ENCODE results near the gene TM9SF4. TPM values are rescaled to one million over a fixed set of nuclear protein-coding genes. Genes with fewer than 3 reads are reported as not detected.
A peak's percentile ranks its signal among the peaks of the same experiment; 100 is the strongest.

TM9SF4 gene
- total and polyA plus RNA-seq, 5 donors, result 20.2 to 42.5 (median 34.3) TPM

DNA sequence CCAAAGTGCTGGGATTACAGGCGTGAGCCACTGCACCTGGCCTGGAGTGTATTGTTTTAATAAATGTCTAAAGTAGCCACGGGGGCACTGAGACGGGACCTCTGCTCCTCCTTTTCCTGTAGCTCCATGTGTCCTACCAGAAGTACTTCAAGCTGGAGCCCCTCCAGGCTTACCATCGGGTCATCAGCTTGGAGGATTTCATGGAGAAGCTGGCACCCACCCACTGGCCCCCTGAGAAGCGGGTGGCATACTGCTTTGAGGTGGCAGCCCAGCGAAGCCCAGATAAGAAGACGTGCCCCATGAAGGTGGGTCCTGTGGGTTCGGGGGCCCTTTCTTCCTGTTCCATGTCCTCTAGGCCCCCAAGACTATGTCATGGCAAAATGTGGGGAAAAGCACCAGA is 105.6 kb downstream of the TM9SF4 start:
- Histone ChIP-seq H3K9me3 (ENCODE audit: control insufficient read depth, low read length) (no peaks in the 10 kb centered on the region), H3K4me3 (ENCODE audit: low read length) (no peak overlapping the region), H3K27me3 (ENCODE audit: control insufficient read depth, insufficient read depth) (no peaks in the 10 kb centered on the region), H3K27ac (ENCODE audit: low read length) (no peak overlapping the region), H3K4me1 (ENCODE audit: control insufficient read depth, insufficient read depth, low read length) (peaks cover 3% of the 10 kb centered on the region)
- 81% methylated on average over 8 of the region's 8 CpGs for WGBS
- DNase-seq (no peak), ATAC-seq (no peak)
- intact Hi-C loops (cut with DNase I), result no loop called here

GRCh38 chr20:32215729-32216128 is 106.2 kb downstream of the TM9SF4 start:
- DNase-seq (no peak), ATAC-seq (no peak)
- no peaks in the 10 kb centered on the region for H3K27me3 ChIP-seq (ENCODE audit: control insufficient read depth, insufficient read depth)
- WGBS, result 96% methylated on average over 3 of the region's 3 CpGs
- peaks cover 3% of the 10 kb centered on the region for H3K4me1 ChIP-seq (ENCODE audit: control insufficient read depth, insufficient read depth, low read length)
- H3K9me3 ChIP-seq (ENCODE audit: control insufficient read depth, low read length), result no peaks in the 10 kb centered on the region
- no peak overlapping the region for H3K4me3 ChIP-seq (ENCODE audit: low read length)
- no peak overlapping the region for H3K27ac ChIP-seq (ENCODE audit: low read length)
- intact Hi-C loops (cut with DNase I), result no loop called here

DNA sequence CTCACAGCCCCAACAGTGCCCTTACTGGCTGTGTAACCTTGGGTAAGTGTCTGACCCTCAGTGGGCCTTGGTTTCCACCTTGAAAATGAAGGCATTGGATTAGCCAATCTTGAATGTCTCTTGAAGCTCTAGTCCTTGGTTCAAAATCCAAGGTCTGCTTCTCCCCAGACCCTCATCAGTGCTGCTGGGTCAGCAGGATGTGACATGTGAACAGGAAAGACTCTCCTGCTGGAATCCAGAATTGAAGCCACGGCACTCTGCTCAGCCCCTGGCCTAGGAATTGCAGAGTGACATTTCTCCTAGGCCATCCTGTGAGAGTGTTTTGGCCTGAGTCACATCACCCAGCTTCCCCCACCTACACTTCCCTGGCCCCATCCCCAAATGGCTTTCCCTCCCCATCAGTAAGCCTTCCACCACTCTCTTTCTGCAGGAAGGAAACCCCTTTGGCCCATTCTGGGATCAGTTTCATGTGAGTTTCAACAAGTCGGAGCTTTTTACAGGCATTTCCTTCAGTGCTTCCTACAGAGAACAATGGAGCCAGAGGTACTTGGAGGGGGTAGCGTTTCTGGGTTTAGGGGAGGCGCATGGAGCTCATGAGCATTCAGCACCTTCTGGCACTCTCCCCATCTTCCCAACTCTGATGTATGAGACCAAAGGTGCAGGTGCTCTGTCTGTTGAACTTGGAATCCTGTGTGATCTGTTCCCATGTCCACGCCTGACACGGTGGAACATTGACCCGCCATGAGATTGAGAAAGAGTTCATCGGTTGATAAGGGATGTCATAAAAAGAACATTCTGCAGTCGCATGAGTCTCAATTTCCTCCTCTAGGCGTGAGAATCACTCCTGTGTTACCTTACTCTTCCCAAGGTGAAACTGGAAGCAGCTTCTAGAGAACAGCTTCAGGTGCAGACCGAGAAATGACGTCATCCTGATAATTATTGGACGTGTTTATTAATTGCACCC is 106.9 kb downstream of the TM9SF4 start:
- intact Hi-C loops (cut with DNase I), result no loop called here
- DNase-seq, result no peak
- WGBS, result 83% methylated on average over 13 of the region's 13 CpGs

More for the DNA sequence above, 106.9 kb downstream of the TM9SF4 start:
- H3K27me3 ChIP-seq (ENCODE audit: control insufficient read depth, insufficient read depth), result no peaks in the 10 kb centered on the region
- H3K27ac ChIP-seq (ENCODE audit: low read length), result no peak overlapping the region
- H3K4me3 ChIP-seq (ENCODE audit: low read length), result no peak overlapping the region
- H3K9me3 ChIP-seq (ENCODE audit: control insufficient read depth, low read length), result no peaks in the 10 kb centered on the region
- ATAC-seq, result peak in 1 of 2 donors; percentile 19
- H3K4me1 ChIP-seq (ENCODE audit: control insufficient read depth, insufficient read depth, low read length), result peaks cover 3% of the 10 kb centered on the region

Other genes starting within 250 kb of the TM9SF4 start
- gene DUSP15, start 239.2 kb upstream of the TM9SF4 start, total RNA-seq, result 1 to 10 TPM; 6.6 to 8.3 (median 7.1) TPM
- 11.0 TPM for gene DUSP15, start 239.2 kb upstream of the TM9SF4 start, polyA plus RNA-seq
- gene TTLL9, start 239.1 kb upstream of the TM9SF4 start, total RNA-seq, result under 1 TPM in 2 of 4 donors, not detected in 2; 0.15 to 0.19 TPM
- 0.14 TPM for gene TTLL9, start 239.1 kb upstream of the TM9SF4 start, polyA plus RNA-seq
- gene PDRG1, start 157.7 kb upstream of the TM9SF4 start, total RNA-seq, result 1 to 10 TPM; 7.4 to 8.8 (median 8.6) TPM
- 11.9 TPM for gene PDRG1, start 157.7 kb upstream of the TM9SF4 start, polyA plus RNA-seq
- gene XKR7, start 141.6 kb upstream of the TM9SF4 start, total RNA-seq, result not detected
- under 0.01 TPM for gene XKR7, start 141.6 kb upstream of the TM9SF4 start, polyA plus RNA-seq
- 1 to 10 TPM; 5.6 to 9.6 (median 7.8) TPM for gene CCM2L, start 99.3 kb upstream of the TM9SF4 start, total RNA-seq
- gene CCM2L, start 99.3 kb upstream of the TM9SF4 start, polyA plus RNA-seq, result 10.3 TPM
- gene HCK, start 57.5 kb upstream of the TM9SF4 start, total RNA-seq, result 1 to 10 TPM; 5.1 to 9.0 (median 7.8) TPM
- gene HCK, start 57.5 kb upstream of the TM9SF4 start, polyA plus RNA-seq, result 2.2 TPM
- 1 to 10 TPM; 6.3 to 7.8 (median 6.8) TPM for gene PLAGL2, start 98.0 kb downstream of the TM9SF4 start, total RNA-seq
- 4.1 TPM for gene PLAGL2, start 98.0 kb downstream of the TM9SF4 start, polyA plus RNA-seq
- gene POFUT1, start 98.2 kb downstream of the TM9SF4 start, total RNA-seq, result 10 to 100 TPM; 27.3 to 29.3 (median 28.0) TPM
- gene POFUT1, start 98.2 kb downstream of the TM9SF4 start, polyA plus RNA-seq, result 16.6 TPM
- 10 to 100 TPM; 13.0 to 21.1 (median 14.0) TPM for gene KIF3B, start 167.9 kb downstream of the TM9SF4 start, total RNA-seq
- 5.2 TPM for gene KIF3B, start 167.9 kb downstream of the TM9SF4 start, polyA plus RNA-seq
- gene ASXL1, start 248.6 kb downstream of the TM9SF4 start, total RNA-seq, result 10 to 100 TPM; 34.1 to 51.3 (median 39.8) TPM
- gene ASXL1, start 248.6 kb downstream of the TM9SF4 start, polyA plus RNA-seq, result 19.1 TPM

Measured in right cardiac atrium (tissue), 5 donors.